HEK293 (cell line): ENCODE data around the gene SLC28A2.
"Not testable (repeated sequence)": the region's sequence is repeated elsewhere in the genome, so short reads cannot be mapped to it uniquely, and the experiment has no call there.

ENCODE experiments used
- CTCF ChIA-PET: fragments of 350-600 bp; formaldehyde crosslinking; extraction: SDS; loops from one replicate; lab custom pipeline; 2021; ENCODE audit warnings: antibody characterized with exemption; lab: Yijun Ruan, JAX
- POLR2A ChIA-PET: fragments of 300-600 bp; formaldehyde crosslinking; extraction: SDS; loops from one replicate; lab custom pipeline; 2020; ENCODE audit warnings: antibody characterized with exemption, inconsistent platforms; lab: Yijun Ruan, JAX
- H3K27ac ChIP-seq: fragments of 200-500 bp; sonication (Bioruptor generic); 2 replicates; pipeline ENCODE4 v1.5.1; 2014; ENCODE audit warnings: low read depth, low read length, control low read depth, inconsistent platforms; ENCODE audit errors: extremely low read depth
- H3K36me3 ChIP-seq, 2 experiments: fragments of 200-500 bp in 1 of 2; sonication (Bioruptor generic) in 1 of 2; 1 replicate in 1 of 2; 2 replicates in 1 of 2; pipeline ENCODE4 v1.5.1; 2014 to 2017; ENCODE audit warnings: inconsistent platforms in 2 of 2, low read length in 2 of 2; ENCODE audit not compliant: control insufficient read depth in 2 of 2, insufficient read depth in 1 of 2
- H3K4me1 ChIP-seq: fragments of 200-500 bp; sonication (Bioruptor generic); 2 replicates; pipeline ENCODE4 v1.5.1; 2014; ENCODE audit warnings: mild to moderate bottlenecking, low read length, inconsistent platforms; ENCODE audit not compliant: control insufficient read depth, insufficient read depth
- H3K4me3 ChIP-seq: 2 replicates; pipeline ENCODE4 v1.5.1; 2011; ENCODE audit warnings: low read depth, mild to moderate bottlenecking, control low read depth, low read length, moderate library complexity
- H3K9me3 ChIP-seq: fragments of 200-500 bp; sonication (Bioruptor generic); 2 replicates; pipeline ENCODE4 v1.5.1; 2014; ENCODE audit warnings: low read depth, low read length, inconsistent platforms; ENCODE audit not compliant: control insufficient read depth, insufficient read depth
- KLF9 ChIP-seq: fragments of 450-650 bp; formaldehyde crosslinking; IDR thresholded peaks from 2 replicates; pipeline ENCODE4 v1.5.1; 2016; ENCODE audit warnings: missing biosample characterization, missing genetic modification characterization, low read depth
- OSR2 ChIP-seq: fragments of 450-650 bp; formaldehyde crosslinking; IDR thresholded peaks from 2 replicates; pipeline ENCODE4 v1.5.1; 2016; ENCODE audit warnings: missing biosample characterization, missing genetic modification characterization
- ZBTB48 ChIP-seq: fragments of 450-650 bp; formaldehyde crosslinking; IDR thresholded peaks from 2 replicates; pipeline ENCODE4 v1.5.1; 2016; ENCODE audit warnings: missing biosample characterization, missing genetic modification characterization
- ZBTB7A ChIP-seq: fragments of 450-650 bp; formaldehyde crosslinking; IDR thresholded peaks from 2 replicates; pipeline ENCODE4 v1.5.1; 2016; ENCODE audit warnings: low read depth, missing biosample characterization, missing genetic modification characterization
- ZBTB8A ChIP-seq: fragments of 450-650 bp; formaldehyde crosslinking; IDR thresholded peaks from 2 replicates; pipeline ENCODE4 v1.5.1; 2016; ENCODE audit warnings: missing biosample characterization, missing genetic modification characterization
- ZNF138 ChIP-seq: fragments of 450-650 bp; formaldehyde crosslinking; IDR thresholded peaks from 2 replicates; pipeline ENCODE4 v1.5.1; 2016; ENCODE audit warnings: missing biosample characterization, missing genetic modification characterization, borderline replicate concordance
- ZNF16 ChIP-seq: fragments of 450-650 bp; formaldehyde crosslinking; IDR thresholded peaks from 2 replicates; pipeline ENCODE4 v1.5.1; 2016; ENCODE audit warnings: low read depth, missing biosample characterization, missing genetic modification characterization
- ZNF174 ChIP-seq: fragments of 450-650 bp; formaldehyde crosslinking; IDR thresholded peaks from 2 replicates; pipeline ENCODE4 v1.5.0; 2017; ENCODE audit warnings: missing biosample characterization, mild to moderate bottlenecking, missing genetic modification characterization
- ZNF292 ChIP-seq: fragments of 450-650 bp; formaldehyde crosslinking; IDR thresholded peaks from 2 replicates; pipeline ENCODE4 v1.5.1; 2016; ENCODE audit warnings: low read depth, missing biosample characterization, missing genetic modification characterization, borderline replicate concordance
- ZNF302 ChIP-seq: fragments of 450-650 bp; formaldehyde crosslinking; IDR thresholded peaks from 2 replicates; pipeline ENCODE4 v1.5.1; 2016; ENCODE audit warnings: missing biosample characterization, missing genetic modification characterization, low read depth
- ZNF350 ChIP-seq: fragments of 450-650 bp; formaldehyde crosslinking; IDR thresholded peaks from 2 replicates; pipeline ENCODE4 v1.5.0; 2017; ENCODE audit warnings: missing biosample characterization, mild to moderate bottlenecking, missing genetic modification characterization
- ZNF433 ChIP-seq: fragments of 450-650 bp; formaldehyde crosslinking; IDR thresholded peaks from 2 replicates; pipeline ENCODE4 v1.5.1; 2016; ENCODE audit warnings: missing biosample characterization, missing genetic modification characterization, low read depth
- ZNF501 ChIP-seq: fragments of 450-650 bp; formaldehyde crosslinking; IDR thresholded peaks from 2 replicates; pipeline ENCODE4 v1.5.1; 2016; ENCODE audit warnings: missing biosample characterization, missing genetic modification characterization
- ZNF529 ChIP-seq: fragments of 450-650 bp; formaldehyde crosslinking; IDR thresholded peaks from 2 replicates; pipeline ENCODE4 v1.5.1; 2017; ENCODE audit warnings: missing genetic modification characterization, missing biosample characterization; ENCODE audit not compliant: insufficient replicate concordance
- ZNF571 ChIP-seq: fragments of 450-650 bp; formaldehyde crosslinking; IDR thresholded peaks from 2 replicates; pipeline ENCODE4 v1.5.0; 2017; ENCODE audit warnings: missing biosample characterization, missing genetic modification characterization
- ZNF747 ChIP-seq: fragments of 450-650 bp; formaldehyde crosslinking; IDR thresholded peaks from 2 replicates; pipeline ENCODE4 v1.5.1; 2016; ENCODE audit warnings: missing biosample characterization, missing genetic modification characterization
- ZNF76 ChIP-seq: fragments of 450-650 bp; formaldehyde crosslinking; IDR thresholded peaks from 2 replicates; pipeline ENCODE4; 2016; ENCODE audit warnings: low read depth, missing biosample characterization, missing genetic modification characterization, borderline replicate concordance
- ZNF776 ChIP-seq: fragments of 450-650 bp; formaldehyde crosslinking; IDR thresholded peaks from 2 replicates; pipeline ENCODE4 v1.5.0; 2017; ENCODE audit warnings: missing biosample characterization, missing genetic modification characterization, borderline replicate concordance
- ZNF830 ChIP-seq: fragments of 450-650 bp; IDR thresholded peaks from 2 replicates; pipeline ENCODE4 v1.5.0; 2018; ENCODE audit warnings: missing biosample characterization, missing genetic modification characterization, low read depth, mild to moderate bottlenecking, moderate library complexity
- ZSCAN23 ChIP-seq: fragments of 450-650 bp; formaldehyde crosslinking; IDR thresholded peaks from 2 replicates; pipeline ENCODE4 v1.5.1; 2016; ENCODE audit warnings: missing biosample characterization, missing genetic modification characterization
- TF ChIP-seq, protein P1 (sequence below): IDR thresholded peaks from 2 replicates; pipeline ENCODE4 v1.6.1; 2011; ENCODE audit warnings: mild to moderate bottlenecking, low read depth, low read length, borderline replicate concordance
- TF ChIP-seq, protein P2 (sequence below): fragments of 450-650 bp; formaldehyde crosslinking; IDR thresholded peaks from 2 replicates; pipeline ENCODE4 v1.5.1; 2016; ENCODE audit warnings: missing biosample characterization, missing genetic modification characterization
- TF ChIP-seq, protein P3 (sequence below): fragments of 450-650 bp; formaldehyde crosslinking; IDR thresholded peaks from 2 replicates; pipeline ENCODE4 v1.5.1; 2017; ENCODE audit warnings: missing biosample characterization, missing genetic modification characterization
- TF ChIP-seq, protein P4 (sequence below): fragments of 450-650 bp; formaldehyde crosslinking; IDR thresholded peaks from 2 replicates; pipeline ENCODE4 v1.5.1; 2016; ENCODE audit warnings: missing biosample characterization, missing genetic modification characterization

SLC28A2 gene

DNA sequence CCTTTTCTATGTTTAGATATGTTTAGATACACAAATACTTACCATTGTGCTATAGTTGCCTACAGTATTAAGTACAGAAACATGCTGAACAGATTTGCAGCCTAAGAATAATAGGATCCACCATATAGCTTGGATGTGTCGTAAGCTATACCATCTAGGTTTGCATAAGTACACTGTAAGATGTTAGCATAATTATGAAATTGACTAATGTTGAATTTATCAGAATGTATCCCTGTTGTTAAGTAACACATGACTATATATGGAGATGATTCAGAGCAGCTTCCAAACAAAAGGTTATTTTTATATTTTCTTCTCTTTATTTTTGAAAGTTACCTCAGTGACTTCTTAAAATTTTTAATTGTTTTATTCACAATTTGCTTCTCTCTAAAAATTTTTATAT, 2.4 kb downstream of the SLC28A2 start:
- no peak overlapping the region for H3K4me3 ChIP-seq
- no peak overlapping the region for H3K27ac ChIP-seq
- no peak for TF ChIP-seq ZNF433 (tag by site-specific recombination)
- no peak for TF ChIP-seq ZNF830 (tag by site-specific recombination)
- TF ChIP-seq OSR2 (tag by site-specific recombination) = no peak
- TF ChIP-seq KLF9 (tag by site-specific recombination) = no peak
- TF ChIP-seq, protein P1, sequence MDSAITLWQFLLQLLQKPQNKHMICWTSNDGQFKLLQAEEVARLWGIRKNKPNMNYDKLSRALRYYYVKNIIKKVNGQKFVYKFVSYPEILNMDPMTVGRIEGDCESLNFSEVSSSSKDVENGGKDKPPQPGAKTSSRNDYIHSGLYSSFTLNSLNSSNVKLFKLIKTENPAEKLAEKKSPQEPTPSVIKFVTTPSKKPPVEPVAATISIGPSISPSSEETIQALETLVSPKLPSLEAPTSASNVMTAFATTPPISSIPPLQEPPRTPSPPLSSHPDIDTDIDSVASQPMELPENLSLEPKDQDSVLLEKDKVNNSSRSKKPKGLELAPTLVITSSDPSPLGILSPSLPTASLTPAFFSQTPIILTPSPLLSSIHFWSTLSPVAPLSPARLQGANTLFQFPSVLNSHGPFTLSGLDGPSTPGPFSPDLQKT = no peak
- no peak for TF ChIP-seq ZBTB48 (tag by site-specific recombination)
- no peak for TF ChIP-seq ZSCAN23 (tag by site-specific recombination)
- TF ChIP-seq, protein P2, sequence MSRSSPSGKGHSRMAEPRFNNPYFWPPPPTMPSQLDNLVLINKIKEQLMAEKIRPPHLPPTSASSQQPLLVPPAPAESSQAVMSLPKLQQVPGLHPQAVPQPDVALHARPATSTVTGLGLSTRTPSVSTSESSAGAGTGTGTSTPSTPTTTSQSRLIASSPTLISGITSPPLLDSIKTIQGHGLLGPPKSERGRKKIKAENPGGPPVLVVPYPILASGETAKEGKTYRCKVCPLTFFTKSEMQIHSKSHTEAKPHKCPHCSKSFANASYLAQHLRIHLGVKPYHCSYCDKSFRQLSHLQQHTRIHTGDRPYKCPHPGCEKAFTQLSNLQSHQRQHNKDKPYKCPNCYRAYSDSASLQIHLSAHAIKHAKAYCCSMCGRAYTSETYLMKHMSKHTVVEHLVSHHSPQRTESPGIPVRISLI = no peak
- no peak for TF ChIP-seq ZBTB7A
- TF ChIP-seq ZNF776 (tag by site-specific recombination) = no peak
- no peak for TF ChIP-seq ZNF292
- TF ChIP-seq ZNF747 (tag by site-specific recombination) = no peak
- no peak for TF ChIP-seq ZNF76 (tag by site-specific recombination)
- ChIA-PET POLR2A (no interaction called here), CTCF (interaction anchor here (0.9 to 1.9 kb wide), 4 partner anchors 8 to 116 kb away, joined by 3 to 8 read pairs (median 4); no protein-coding TSS in a partner anchor)
- H3K36me3 ChIP-seq = no peaks in the 10 kb centered on the region
- no peaks in the 10 kb centered on the region for H3K4me1 ChIP-seq
- H3K9me3 ChIP-seq = no peaks in the 10 kb centered on the region

DNA sequence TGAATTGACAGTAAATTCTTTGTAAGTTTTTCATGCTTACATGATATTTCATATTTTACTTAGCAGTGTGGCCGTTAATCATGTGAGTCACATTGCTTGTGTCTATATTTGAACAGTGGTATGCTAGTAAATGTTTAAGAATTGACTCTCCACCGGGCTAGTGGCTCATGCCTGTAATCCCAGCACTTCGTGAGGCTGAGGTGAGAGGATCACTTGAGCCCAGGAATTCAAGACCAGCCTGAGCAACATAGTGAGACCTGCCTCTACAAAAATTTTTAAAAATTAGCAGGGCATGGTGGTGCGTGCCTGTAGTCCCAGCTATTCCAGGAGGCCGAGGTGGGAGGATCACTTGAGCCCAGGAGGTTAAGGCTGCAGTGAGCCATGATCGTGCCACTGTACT, 2.8 kb downstream of the SLC28A2 start:
- POLR2A ChIA-PET, H3K27ac ChIP-seq: not testable (repeated sequence)
- CTCF ChIA-PET = interaction anchor here (1.0 to 1.1 kb wide), 2 partner anchors 30 to 50 kb away, joined by 3 to 4 read pairs; no protein-coding TSS in a partner anchor

DNA sequence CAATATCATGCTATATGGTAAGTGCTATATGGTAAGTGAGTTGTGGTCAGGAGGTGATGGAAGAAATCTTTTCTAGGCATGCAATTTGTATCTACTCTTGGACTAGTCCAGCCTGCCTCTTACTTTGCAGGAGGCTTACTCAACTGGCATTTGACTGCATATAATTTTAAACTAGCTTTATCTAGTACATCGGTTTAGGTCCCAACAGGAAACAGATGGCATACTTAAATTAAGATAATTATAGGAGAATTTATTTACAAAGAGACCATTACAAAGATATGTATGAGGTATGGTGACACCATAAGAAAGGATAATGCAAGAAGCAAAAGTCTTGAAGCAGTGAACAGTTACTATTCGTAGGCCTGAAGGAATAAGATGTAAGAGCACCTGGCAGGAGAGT, 7.8 kb downstream of the SLC28A2 start:
- POLR2A ChIA-PET = no interaction called here
- Histone ChIP-seq H3K36me3 (no peaks in the 10 kb centered on the region), H3K4me1 (no peaks in the 10 kb centered on the region), H3K4me3 (no peak overlapping the region), H3K27ac (no peak overlapping the region), H3K9me3 (no peaks in the 10 kb centered on the region)
- CTCF ChIA-PET = interaction anchor here (0.7 to 0.9 kb wide), 2 partner anchors 56 to 357 kb away, joined by 4 read pairs; no protein-coding TSS in a partner anchor
- TF ChIP-seq ZBTB8A (no peak), ZNF571 (tag by site-specific recombination) (no peak), ZNF174 (no peak), ZNF529 (tag by site-specific recombination) (no peak), ZNF302 (tag by site-specific recombination) (no peak), ZNF350 (tag by site-specific recombination) (no peak), ZNF501 (tag by site-specific recombination) (no peak), ZNF138 (tag by site-specific recombination) (no peak), ZNF16 (no peak)
- TF ChIP-seq, protein P2 = no peak
- TF ChIP-seq, protein P3, sequence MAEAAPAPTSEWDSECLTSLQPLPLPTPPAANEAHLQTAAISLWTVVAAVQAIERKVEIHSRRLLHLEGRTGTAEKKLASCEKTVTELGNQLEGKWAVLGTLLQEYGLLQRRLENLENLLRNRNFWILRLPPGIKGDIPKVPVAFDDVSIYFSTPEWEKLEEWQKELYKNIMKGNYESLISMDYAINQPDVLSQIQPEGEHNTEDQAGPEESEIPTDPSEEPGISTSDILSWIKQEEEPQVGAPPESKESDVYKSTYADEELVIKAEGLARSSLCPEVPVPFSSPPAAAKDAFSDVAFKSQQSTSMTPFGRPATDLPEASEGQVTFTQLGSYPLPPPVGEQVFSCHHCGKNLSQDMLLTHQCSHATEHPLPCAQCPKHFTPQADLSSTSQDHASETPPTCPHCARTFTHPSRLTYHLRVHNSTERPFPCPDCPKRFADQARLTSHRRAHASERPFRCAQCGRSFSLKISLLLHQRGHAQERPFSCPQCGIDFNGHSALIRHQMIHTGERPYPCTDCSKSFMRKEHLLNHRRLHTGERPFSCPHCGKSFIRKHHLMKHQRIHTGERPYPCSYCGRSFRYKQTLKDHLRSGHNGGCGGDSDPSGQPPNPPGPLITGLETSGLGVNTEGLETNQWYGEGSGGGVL (tag by site-specific recombination) = no peak
- TF ChIP-seq, protein P4, sequence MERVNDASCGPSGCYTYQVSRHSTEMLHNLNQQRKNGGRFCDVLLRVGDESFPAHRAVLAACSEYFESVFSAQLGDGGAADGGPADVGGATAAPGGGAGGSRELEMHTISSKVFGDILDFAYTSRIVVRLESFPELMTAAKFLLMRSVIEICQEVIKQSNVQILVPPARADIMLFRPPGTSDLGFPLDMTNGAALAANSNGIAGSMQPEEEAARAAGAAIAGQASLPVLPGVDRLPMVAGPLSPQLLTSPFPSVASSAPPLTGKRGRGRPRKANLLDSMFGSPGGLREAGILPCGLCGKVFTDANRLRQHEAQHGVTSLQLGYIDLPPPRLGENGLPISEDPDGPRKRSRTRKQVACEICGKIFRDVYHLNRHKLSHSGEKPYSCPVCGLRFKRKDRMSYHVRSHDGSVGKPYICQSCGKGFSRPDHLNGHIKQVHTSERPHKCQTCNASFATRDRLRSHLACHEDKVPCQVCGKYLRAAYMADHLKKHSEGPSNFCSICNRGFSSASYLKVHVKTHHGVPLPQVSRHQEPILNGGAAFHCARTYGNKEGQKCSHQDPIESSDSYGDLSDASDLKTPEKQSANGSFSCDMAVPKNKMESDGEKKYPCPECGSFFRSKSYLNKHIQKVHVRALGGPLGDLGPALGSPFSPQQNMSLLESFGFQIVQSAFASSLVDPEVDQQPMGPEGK (tag by site-specific recombination) = no peak
- TF ChIP-seq, protein P1 = no peak

More for the DNA sequence above, 2.8 kb downstream of the SLC28A2 start:
- not testable (repeated sequence) for H3K36me3 ChIP-seq, H3K4me1 ChIP-seq, H3K4me3 ChIP-seq, H3K9me3 ChIP-seq
